ENCODE measurements around the gene NUP54.

The NUP54 gene

DNA sequence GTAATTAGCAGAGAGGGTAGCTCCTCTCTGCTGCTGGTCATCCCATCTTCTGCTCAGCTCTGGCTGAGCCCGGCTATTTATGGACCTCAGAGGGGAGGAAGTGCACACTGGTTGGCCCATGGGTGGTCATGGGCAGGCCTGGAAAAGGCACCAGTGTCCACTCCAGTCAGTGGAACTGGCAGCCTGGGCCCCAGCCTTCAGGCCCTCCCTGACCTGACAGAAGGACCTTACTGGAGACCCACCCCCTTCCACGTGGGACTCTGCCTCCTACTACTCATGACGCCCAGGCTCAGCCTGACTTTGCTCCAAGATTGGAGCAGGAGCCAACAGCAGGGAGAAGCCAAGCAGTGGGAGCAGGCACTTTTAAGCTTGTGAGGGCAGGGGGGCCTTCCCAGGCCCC, 81.7 kb downstream of the NUP54 start:
- DNase-seq, result no peak
